ENCODE data around the gene ZNF548. TPM values are rescaled to one million over a fixed set of nuclear protein-coding genes. Genes with fewer than 3 reads are reported as not detected.
A peak's percentile ranks its signal among the peaks of the same experiment; 100 is the strongest.
"Not testable (repeated sequence)": the region's sequence is repeated elsewhere in the genome, so short reads cannot be mapped to it uniquely, and the experiment has no call there.

Gene ZNF548
- polyA plus RNA-seq (2013, experiment 1 of 2; ENCODE audit: insufficient read length) = 6.4 TPM
- 6.2 TPM for polyA plus RNA-seq (2013, experiment 2 of 2; ENCODE audit: insufficient read length)

- DNase-seq = peak; percentile 99
Measured at GRCh38 chr19:57389730-57390598, at the start of gene ZNF548. Gene ZNF548 (plus strand): TSS chr19:57389854. CDS start chr19:57390100, 246 bp downstream.

DNA sequence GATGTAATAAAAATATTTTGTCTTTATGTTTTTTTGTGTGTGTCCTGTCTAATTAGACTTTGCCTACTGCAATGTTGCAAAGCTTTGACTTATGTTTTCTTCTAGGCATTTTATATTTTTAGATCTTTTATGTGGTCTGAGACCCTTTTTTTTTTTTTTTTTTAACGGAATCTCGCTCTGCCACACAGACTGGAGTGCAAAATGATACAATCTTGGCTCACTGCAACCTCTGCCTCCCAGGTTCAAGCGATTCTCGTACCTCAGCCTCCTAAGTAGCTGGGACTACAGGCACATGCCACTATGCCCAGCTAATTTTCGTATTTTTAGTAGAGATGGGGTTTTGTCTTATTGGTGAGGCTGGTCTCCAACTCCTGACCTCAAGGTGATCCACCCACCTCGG lies 47.1 kb upstream of the ZNF548 start:
- DNase-seq = no peak

- peak; percentile 2 for DNase-seq
Measured at GRCh38 chr19:57348136-57348535, 41.5 kb upstream of the ZNF548 start.

DNA sequence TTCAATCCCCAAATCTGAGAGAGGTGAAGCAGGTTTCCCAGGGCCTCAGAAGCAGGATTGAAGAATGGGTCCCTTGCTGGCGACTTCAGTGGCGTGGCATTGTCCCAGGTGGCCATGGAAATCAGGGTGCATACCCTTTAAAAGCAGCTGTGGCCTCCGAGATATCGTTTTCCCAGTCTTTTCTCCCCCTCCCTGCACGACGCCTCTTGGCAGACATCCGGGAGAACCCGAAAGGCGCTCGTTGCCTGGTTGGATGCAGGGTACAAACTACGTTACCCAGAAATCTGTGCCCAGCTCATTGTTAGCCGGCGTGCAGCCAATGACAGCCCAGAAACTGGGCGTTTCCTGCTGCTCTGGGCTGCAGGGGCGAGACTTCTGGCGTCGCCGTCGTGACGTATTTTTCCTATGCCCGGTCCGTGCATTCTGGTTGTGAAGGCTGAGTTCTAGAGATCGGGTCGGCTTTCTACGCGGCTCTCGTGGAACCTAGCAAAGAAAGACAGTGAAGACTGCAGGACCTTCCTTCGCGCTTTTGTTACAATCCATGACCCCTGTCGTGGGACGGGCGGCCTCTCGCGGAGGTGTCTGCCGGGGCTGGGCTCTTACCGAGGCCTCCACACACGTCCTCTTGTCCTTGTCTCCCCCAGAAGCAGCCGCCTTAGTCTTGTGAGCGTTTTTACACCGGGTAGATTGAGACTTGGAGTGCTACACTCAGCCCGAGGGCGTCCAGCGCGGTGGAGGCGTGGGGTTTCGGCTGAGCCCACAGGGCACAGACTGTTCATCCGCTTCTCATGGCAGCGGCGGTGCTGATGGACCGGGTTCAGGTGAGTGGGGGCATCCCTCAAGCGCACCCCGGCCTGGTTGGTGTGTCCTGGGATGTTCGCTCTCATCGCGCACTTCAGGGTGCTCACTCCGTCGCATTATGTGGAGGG lies 38.5 kb upstream of the ZNF548 start, which contains the start of gene ZNF304:
Gene ZNF304 (plus strand): TSS at position 395 of the 929 bp plus-strand sequence. CDS start 394 bp downstream, at position 789.
- DNase-seq = peak; percentile 97

DNA sequence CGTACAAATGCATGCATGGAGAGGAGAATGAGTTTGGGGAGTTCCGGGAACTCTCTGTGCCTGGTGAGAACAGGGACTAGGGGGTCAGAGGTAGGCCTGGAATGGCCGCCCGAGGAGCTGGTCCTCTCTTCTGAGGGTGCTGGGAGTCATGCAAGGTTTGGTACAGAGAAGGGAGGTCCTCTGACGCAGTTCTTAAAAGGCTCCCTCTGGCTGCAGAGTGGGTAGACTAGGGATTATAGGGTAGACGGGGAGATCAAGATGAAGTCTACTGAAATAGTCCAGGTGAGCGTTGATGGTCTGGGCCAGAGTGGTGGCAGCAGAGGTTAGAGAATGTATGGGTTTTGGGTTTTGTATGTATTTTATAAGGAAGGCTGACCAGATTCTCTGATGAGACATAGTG lies 37.8 kb upstream of the ZNF548 start:
- no peak for DNase-seq

- DNase-seq = no peak
Measured at GRCh38 chr19:57355916-57356315, 33.7 kb upstream of the ZNF548 start.

DNA sequence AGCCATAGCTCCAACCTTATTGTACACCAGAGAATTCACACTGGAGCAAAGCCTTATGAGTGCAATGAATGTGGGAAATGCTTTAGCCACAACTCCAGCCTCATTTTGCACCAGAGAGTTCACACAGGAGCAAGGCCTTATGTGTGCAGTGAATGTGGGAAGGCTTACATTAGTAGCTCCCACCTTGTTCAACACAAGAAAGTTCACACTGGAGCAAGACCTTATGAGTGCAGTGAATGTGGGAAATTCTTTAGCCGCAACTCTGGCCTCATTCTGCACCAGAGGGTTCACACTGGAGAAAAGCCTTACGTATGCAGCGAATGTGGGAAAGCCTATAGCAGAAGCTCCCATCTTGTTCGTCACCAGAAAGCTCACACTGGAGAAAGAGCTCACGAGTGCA lies 32.2 kb upstream of the ZNF548 start:
- no peak for DNase-seq

DNA sequence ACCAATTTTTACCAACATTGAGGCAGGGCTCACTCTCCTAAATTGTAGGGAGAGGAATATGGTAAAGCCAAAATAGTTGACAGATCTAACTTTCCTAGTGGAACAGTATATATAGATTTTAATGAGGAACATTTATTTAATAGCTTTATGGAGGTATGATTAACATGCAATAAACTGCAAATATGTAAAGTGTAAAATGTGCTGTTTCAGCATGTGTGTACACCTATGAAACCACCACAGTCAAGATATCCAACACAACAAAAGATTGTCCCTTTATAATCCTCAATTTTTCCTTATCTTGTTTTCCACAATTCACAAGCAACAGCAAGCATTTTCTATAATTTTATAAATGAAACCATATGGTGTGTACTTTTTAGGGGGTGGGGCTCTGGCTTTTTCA lies 30.4 kb upstream of the ZNF548 start:
- no peak for DNase-seq

- no peak for DNase-seq
Measured at GRCh38 chr19:57362419-57362818, 27.2 kb upstream of the ZNF548 start.

DNA sequence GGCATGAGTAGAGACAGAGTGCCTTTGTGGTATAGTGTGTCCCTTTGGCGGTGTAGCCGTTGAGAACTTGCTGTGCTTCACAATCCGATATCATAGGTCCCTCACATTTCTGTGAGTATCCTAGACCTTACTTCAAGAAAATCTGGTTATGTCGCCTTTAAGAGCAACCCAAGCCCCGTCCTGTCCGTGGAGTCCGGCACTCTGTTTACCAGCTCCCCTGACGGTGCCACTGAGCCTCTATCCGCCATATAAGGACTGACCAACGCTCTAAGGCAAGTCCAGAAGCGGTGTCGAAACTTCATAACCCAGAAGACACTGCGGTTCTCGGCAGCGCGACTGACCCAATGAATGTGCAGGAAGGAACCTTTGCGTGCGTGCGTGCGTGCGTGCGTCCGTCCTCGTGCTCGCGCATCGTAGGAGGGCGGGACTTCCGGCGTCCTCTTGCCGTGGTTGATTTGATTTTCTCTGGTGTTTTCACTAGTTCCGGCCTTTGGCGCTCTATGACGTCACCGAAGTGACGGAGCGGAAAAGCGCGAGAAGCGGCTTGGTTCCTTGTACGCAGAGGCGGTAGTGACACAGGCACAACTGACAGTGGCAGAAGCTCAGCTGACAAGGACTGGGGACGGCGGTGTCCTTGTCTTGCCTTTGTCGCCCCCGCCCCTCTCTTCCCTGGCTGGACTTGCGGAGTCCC lies 26.5 kb upstream of the ZNF548 start, which contains the start of the genes TRAPPC2B and ZNF547:
Gene TRAPPC2B (plus strand): TSS at position 555 of the 691 bp plus-strand sequence. CDS start 1,283 bp downstream, outside the sequence.
Gene ZNF547 (plus strand): TSS at position 555 of the 691 bp plus-strand sequence. CDS start 5,005 bp downstream, outside the sequence.
- DNase-seq = peak; percentile 100

DNA sequence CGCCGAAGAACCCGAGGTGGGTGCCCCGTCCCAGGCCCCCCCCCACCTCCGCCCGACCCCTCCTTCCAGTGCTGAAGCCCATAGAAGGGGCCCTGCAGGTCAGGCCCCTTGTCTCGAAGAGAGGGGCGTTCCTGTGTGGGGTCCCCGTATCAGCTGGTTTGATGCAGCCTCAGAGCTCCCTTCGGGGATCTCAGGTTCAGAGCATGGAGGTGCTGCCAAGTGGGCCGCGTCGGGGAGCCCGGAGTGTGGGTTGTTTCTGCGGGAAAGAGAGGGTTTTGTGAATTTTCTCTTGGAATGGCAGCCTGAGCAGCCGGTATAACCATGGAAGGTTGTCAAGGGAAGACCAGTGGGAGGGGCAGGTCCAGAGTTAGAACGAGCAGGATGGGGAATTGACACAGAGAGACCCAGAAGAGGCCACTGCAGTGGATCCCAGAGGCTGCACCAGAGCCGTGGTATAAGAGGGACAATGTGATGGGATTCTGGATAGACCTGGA lies 25.9 kb upstream of the ZNF548 start:
- no peak for DNase-seq

GRCh38 chr19:57366776-57367175 lies 22.9 kb upstream of the ZNF548 start:
- no peak for DNase-seq

GRCh38 chr19:57374179-57374578 lies 15.5 kb upstream of the ZNF548 start:
- DNase-seq = no peak

- not testable (repeated sequence) for DNase-seq
Measured at GRCh38 chr19:57374647-57375046, 15.0 kb upstream of the ZNF548 start.

DNA sequence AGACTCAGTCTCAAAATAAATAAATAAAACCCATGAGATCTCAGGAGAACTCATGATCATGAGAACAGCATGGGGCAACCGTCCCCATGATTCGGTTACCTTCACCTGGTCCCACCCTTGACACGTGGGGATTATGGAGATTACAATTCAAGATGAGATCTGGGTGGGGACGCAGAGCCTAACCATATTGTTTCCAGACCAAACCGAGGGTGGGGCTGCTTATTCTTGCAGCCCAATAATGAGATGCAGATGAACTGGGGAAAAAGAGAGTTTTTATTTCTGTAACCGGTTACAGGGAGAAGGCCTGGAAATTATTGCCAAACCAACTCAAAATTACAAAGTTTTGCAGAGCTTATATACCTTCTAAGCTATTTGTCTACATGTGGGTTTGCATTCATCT lies 13.5 kb upstream of the ZNF548 start:
- no peak for DNase-seq

GRCh38 chr19:57377498-57378146 lies 12.0 kb upstream of the ZNF548 start:
- DNase-seq = no peak

DNA sequence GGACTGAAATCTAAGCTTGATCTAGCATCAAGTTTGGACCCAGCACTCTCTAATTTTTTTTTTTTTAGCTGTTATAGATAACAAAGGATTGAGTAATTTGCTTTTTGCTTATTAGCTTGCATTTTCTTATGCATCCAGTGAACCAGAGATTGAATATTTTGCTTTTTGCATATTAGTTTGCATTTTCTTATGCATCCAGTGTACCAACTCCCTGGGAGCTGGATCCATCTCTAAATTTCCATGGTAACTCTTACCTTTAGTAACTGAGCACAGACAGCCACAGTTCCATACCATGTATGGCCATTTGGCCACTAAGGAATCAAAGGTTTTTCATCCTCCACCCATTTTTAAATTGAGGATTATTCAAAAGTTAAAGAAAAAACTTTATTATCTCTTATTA lies 8.7 kb upstream of the ZNF548 start:
- DNase-seq = no peak

- DNase-seq = no peak
Measured at GRCh38 chr19:57382806-57383488, 6.7 kb upstream of the ZNF548 start.

DNA sequence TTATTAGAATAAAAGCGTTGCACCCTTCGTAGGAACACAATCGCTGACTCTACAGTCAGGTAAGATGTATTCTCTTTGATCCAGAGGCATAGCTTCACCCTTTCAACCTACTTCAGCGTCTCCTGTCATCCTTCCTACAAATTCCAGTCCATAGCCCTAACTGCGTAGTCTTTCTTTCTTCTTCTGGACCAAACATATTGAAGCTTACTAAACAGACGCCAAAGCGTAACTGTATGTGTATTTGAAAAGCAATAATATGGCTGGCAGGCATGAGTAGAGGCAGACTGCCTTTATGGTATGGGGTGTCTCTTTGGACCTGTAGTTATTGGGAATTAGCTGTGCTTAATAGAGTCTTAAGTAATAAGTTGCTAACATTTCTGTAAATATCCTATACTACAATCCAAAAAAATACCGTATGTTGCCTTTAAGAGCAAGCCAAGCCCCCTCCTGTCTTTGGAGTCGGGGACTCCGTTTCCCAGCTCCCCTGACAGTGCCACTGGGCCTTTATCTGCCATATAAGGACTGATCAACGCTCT lies 392 bp upstream of the ZNF548 start:
- DNase-seq = no peak

GRCh38 chr19:57395710-57396109 lies 6.1 kb downstream of the ZNF548 start:
- no peak for DNase-seq
